H9 (cell line): Measurements from ENCODE around the gene FHL2. TPM values are rescaled to one million over a fixed set of nuclear protein-coding genes. Genes with fewer than 3 reads are reported as not detected.

Experiments used
- DNase-seq: peaks from one replicate; pipeline ENCODE4 v3.0.0-alpha.2; 2017
- H2AFZ ChIP-seq: one replicate; pipeline ENCODE4 v1.6.1; 2013; ENCODE audit warnings: mild to moderate bottlenecking, low read length, control low read depth, moderate library complexity
- H2AK5ac ChIP-seq: 2 replicates; pipeline ENCODE4 v1.6.1; 2013; ENCODE audit warnings: low read length, control low read depth, mixed read lengths; ENCODE audit not compliant: insufficient read length
- H2BK120ac ChIP-seq: one replicate; pipeline ENCODE4 v1.6.1; 2013; ENCODE audit warnings: low read depth, mild to moderate bottlenecking, low read length, control low read depth, inconsistent platforms; ENCODE audit not compliant: poor library complexity, severe bottlenecking
- H2BK12ac ChIP-seq: 2 replicates; pipeline ENCODE4 v1.6.1; 2013; ENCODE audit warnings: low read length, control low read depth, mixed read lengths, low read depth; ENCODE audit not compliant: insufficient read length
- H2BK15ac ChIP-seq: 2 replicates; pipeline ENCODE4 v1.6.1; 2013; ENCODE audit warnings: low read depth, low read length, control low read depth
- H2BK20ac ChIP-seq: one replicate; pipeline ENCODE4 v1.6.1; 2013; ENCODE audit warnings: low read depth, mild to moderate bottlenecking, low read length, control low read depth, inconsistent platforms; ENCODE audit not compliant: poor library complexity, severe bottlenecking
- H2BK5ac ChIP-seq: 2 replicates; pipeline ENCODE4 v1.6.1; 2013; ENCODE audit warnings: low read length, control low read depth, mixed read lengths; ENCODE audit not compliant: insufficient read length
- H3K14ac ChIP-seq: 2 replicates; pipeline ENCODE4 v1.6.1; 2013; ENCODE audit warnings: low read length, control low read depth; ENCODE audit not compliant: insufficient read depth
- H3K18ac ChIP-seq: 2 replicates; pipeline ENCODE4 v1.6.1; 2013; ENCODE audit warnings: low read depth, mild to moderate bottlenecking, mixed read lengths, low read length, control low read depth; ENCODE audit not compliant: insufficient read length
- H3K23ac ChIP-seq: 2 replicates; pipeline ENCODE4 v1.6.1; 2013; ENCODE audit warnings: low read length, control low read depth, mixed read lengths, low read depth; ENCODE audit not compliant: insufficient read length
- H3K23me2 ChIP-seq: 2 replicates; pipeline ENCODE4 v1.6.1; 2013; ENCODE audit warnings: low read depth, mild to moderate bottlenecking, mixed read lengths, low read length, control low read depth; ENCODE audit not compliant: insufficient read length, poor library complexity, severe bottlenecking
- H3K27ac ChIP-seq: 2 replicates; pipeline ENCODE4 v1.5.1; 2013; ENCODE audit warnings: low read length, control low read depth, mixed read lengths, low read depth; ENCODE audit not compliant: insufficient read length
- H3K27me3 ChIP-seq: 2 replicates; pipeline ENCODE4 v1.6.1; 2013; ENCODE audit warnings: low read length, control low read depth, inconsistent platforms; ENCODE audit not compliant: insufficient read depth
- H3K4ac ChIP-seq: 2 replicates; pipeline ENCODE4 v1.6.1; 2013; ENCODE audit warnings: low read depth, mild to moderate bottlenecking, control low read depth, inconsistent platforms, low read length, moderate library complexity
- H3K4me1 ChIP-seq: 2 replicates; pipeline ENCODE4 v1.6.1; 2013; ENCODE audit warnings: low read length, control low read depth, inconsistent platforms; ENCODE audit not compliant: insufficient read depth
- H3K4me2 ChIP-seq: 2 replicates; pipeline ENCODE4 v1.6.1; 2013; ENCODE audit warnings: low read length, control low read depth, mixed read lengths; ENCODE audit not compliant: insufficient read length, insufficient read depth
- H3K56ac ChIP-seq: 2 replicates; pipeline ENCODE4 v1.6.1; 2013; ENCODE audit warnings: low read depth, mild to moderate bottlenecking, mixed read lengths, low read length, control low read depth; ENCODE audit not compliant: insufficient read length
- H3K79me1 ChIP-seq: 2 replicates; pipeline ENCODE4 v1.6.1; 2013; ENCODE audit warnings: low read depth, mild to moderate bottlenecking, moderate library complexity, low read length, control low read depth, inconsistent platforms; ENCODE audit not compliant: insufficient read depth, poor library complexity, severe bottlenecking
- H3K79me2 ChIP-seq: 2 replicates; pipeline ENCODE4 v1.6.1; 2013; ENCODE audit warnings: low read length, control low read depth, inconsistent platforms; ENCODE audit not compliant: insufficient read depth
- H3K9ac ChIP-seq: 2 replicates; pipeline ENCODE4 v1.6.1; 2013; ENCODE audit warnings: low read length, control low read depth, mixed read lengths; ENCODE audit not compliant: insufficient read length; ENCODE audit errors: extremely low read depth
- H3K9me3 ChIP-seq: one replicate; pipeline ENCODE4 v1.6.1; 2013; ENCODE audit warnings: low read depth, low read length, inconsistent platforms; ENCODE audit not compliant: control insufficient read depth
- H3T11ph ChIP-seq: one replicate; pipeline ENCODE4 v1.6.1; 2013; ENCODE audit warnings: mild to moderate bottlenecking, low read length, control low read depth, inconsistent platforms
- H4K20me1 ChIP-seq: one replicate; pipeline ENCODE4 v1.6.1; 2013; ENCODE audit not compliant: control insufficient read depth, insufficient read length, insufficient read depth
- H4K5ac ChIP-seq: 2 replicates; pipeline ENCODE4 v1.6.1; 2013; ENCODE audit warnings: low read depth, mild to moderate bottlenecking, mixed read lengths, low read length, control low read depth; ENCODE audit not compliant: insufficient read length
- H4K8ac ChIP-seq: replicated peaks from 2 replicates; pipeline ENCODE4 v1.6.1; 2013; ENCODE audit warnings: low read length, control low read depth, mixed read lengths, low read depth; ENCODE audit not compliant: insufficient read length
- H4K91ac ChIP-seq: 2 replicates; pipeline ENCODE4 v1.6.1; 2013; ENCODE audit warnings: low read depth, mild to moderate bottlenecking, moderate library complexity, mixed read lengths, low read length, control low read depth; ENCODE audit not compliant: insufficient read length
- H3K27ac Mint-ChIP-seq, 3 experiments: 2 replicates in 2 of 3; 3 replicates in 1 of 3; pipeline ENCODE4 v1.8.0; 2020 to 2021; ENCODE audit warnings: mixed read lengths in 3 of 3, mild to moderate bottlenecking in 1 of 3, moderate library complexity in 1 of 3
- H3K27me3 Mint-ChIP-seq: 2 replicates; pipeline ENCODE4 v1.8.0; 2021; ENCODE audit warnings: low read depth, mild to moderate bottlenecking, moderate library complexity, mixed read lengths
- H3K36me3 Mint-ChIP-seq, 3 experiments: 2 replicates in 2 of 3; 3 replicates in 1 of 3; pipeline ENCODE4 v1.8.0; 2020 to 2021; ENCODE audit warnings: low read depth in 3 of 3, mixed read lengths in 3 of 3; ENCODE audit not compliant: insufficient read depth in 1 of 3
- H3K4me1 Mint-ChIP-seq, 2 experiments: 2 replicates each; pipeline ENCODE4 v1.8.0; 2020; ENCODE audit warnings: mixed read lengths in 2 of 2
- H3K4me3 Mint-ChIP-seq, 2 experiments: 2 replicates in 1 of 2; 3 replicates in 1 of 2; pipeline ENCODE4 v1.8.0; 2020 to 2021; ENCODE audit warnings: mild to moderate bottlenecking in 2 of 2, mixed read lengths in 2 of 2, moderate library complexity in 1 of 2
- H3K9me3 Mint-ChIP-seq, 2 experiments: 2 replicates in 1 of 2; 3 replicates in 1 of 2; pipeline ENCODE4 v1.8.0; 2020; ENCODE audit warnings: mild to moderate bottlenecking in 2 of 2, mixed read lengths in 2 of 2, moderate library complexity in 1 of 2
- WGBS: extraction: QIAGEN DNeasy Blood & Tissue Kit; methylation state at CpG from one replicate; pipeline ENCODE4 v1.1.7; 2013; ENCODE audit warnings: missing lambda C conversion rate, low lambda C conversion rate, mixed read lengths; ENCODE audit not compliant: insufficient read length; ENCODE audit errors: extremely low coverage; 5-methylcytosine and 5-hydroxymethylcytosine counted together
- total RNA-seq: library from RNA; stranded (reverse); gene quantifications from 2 replicates; pipeline ENCODE4 v1.2.1, GENCODE V29; 2021
- TF ChIP-seq, protein P1 (sequence below): fragments of 200-600 bp; sonication (generic); conservative IDR thresholded peaks from 3 replicates; pipeline ENCODE4 v1.8.0; 2021; ENCODE audit warnings: antibody characterized with exemption, mild to moderate bottlenecking

The FHL2 gene
- total RNA-seq, 1 experiment from 2014 or later = 34.9 TPM

DNA sequence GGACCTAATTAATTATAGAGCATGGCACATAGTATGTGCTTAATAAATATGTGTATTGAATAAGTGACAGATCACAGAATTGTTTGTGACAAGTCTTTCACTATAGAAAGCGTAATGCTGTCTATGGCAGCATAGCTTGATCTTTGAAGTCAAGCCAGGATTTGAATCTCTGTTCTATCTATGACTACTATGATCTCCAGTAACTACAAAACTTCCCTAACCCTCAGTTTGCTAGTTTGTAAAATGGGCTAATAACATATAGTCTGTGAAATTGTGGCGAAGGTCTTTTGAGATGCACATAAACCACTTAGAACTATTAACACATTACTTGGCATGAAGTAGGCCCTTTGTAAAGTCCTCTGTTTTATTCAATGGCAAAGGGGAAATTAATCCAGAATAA is 4.0 kb upstream of the FHL2 start:
- Histone ChIP-seq H2BK120ac (no peak overlapping the region), H4K91ac (no peak overlapping the region), H3K27me3 (peaks cover 12% of the 10 kb centered on the region; the same call in 1 of the 2 replicates), H3K9me3 (no peaks in the 10 kb centered on the region), H3T11ph (no peak overlapping the region), H4K20me1 (no peaks in the 10 kb centered on the region), H3K56ac (no peak overlapping the region), H3K4me2 (no peak overlapping the region), H3K79me2 (no peaks in the 10 kb centered on the region), H2BK15ac (no peak overlapping the region), H4K8ac (no peak overlapping the region), H3K79me1 (no peaks in the 10 kb centered on the region), H3K14ac (no peak overlapping the region), H2BK12ac (no peak overlapping the region), H2BK5ac (no peak overlapping the region), H2AK5ac (no peak overlapping the region), H3K18ac (no peak overlapping the region), H3K4ac (no peak overlapping the region), H3K4me1 (peaks cover 2% of the 10 kb centered on the region; the same call in 1 of the 2 replicates), H3K23me2 (peaks cover 3% of the 10 kb centered on the region), H2AFZ (no peak overlapping the region), H2BK20ac (no peak overlapping the region), H3K27ac (no peak overlapping the region), H3K9ac (no peak overlapping the region), H4K5ac (no peak overlapping the region), H3K23ac (no peak overlapping the region)
- Mint-ChIP-seq H3K27ac (no peak overlapping the region), H3K9me3 (peaks cover 3 to 7% of the 10 kb centered on the region in 2 experiments; a peak in 4 of 5 replicates), H3K27me3 (peaks cover 22% of the 10 kb centered on the region), H3K4me1 (peaks cover 19 to 22% of the 10 kb centered on the region in 2 experiments), H3K4me3 (no peak overlapping the region), H3K36me3 (peaks cover 0 to 7% (median 3%) of the 10 kb centered on the region in 3 experiments; a peak in 3 of 7 replicates)
- no CpG with 5 or more reads among the region's 2 CpGs for WGBS
- DNase-seq = no peak
- TF ChIP-seq, protein P1, sequence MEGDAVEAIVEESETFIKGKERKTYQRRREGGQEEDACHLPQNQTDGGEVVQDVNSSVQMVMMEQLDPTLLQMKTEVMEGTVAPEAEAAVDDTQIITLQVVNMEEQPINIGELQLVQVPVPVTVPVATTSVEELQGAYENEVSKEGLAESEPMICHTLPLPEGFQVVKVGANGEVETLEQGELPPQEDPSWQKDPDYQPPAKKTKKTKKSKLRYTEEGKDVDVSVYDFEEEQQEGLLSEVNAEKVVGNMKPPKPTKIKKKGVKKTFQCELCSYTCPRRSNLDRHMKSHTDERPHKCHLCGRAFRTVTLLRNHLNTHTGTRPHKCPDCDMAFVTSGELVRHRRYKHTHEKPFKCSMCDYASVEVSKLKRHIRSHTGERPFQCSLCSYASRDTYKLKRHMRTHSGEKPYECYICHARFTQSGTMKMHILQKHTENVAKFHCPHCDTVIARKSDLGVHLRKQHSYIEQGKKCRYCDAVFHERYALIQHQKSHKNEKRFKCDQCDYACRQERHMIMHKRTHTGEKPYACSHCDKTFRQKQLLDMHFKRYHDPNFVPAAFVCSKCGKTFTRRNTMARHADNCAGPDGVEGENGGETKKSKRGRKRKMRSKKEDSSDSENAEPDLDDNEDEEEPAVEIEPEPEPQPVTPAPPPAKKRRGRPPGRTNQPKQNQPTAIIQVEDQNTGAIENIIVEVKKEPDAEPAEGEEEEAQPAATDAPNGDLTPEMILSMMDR = no peak
